HG03097 (cell line): ENCODE data around the gene DOK6.
"Not testable (repeated sequence)": the region's sequence is repeated elsewhere in the genome, so short reads cannot be mapped to it uniquely, and the experiment has no call there.

Experiments used
- ATAC-seq: cut with Tn5 transposase; IDR thresholded peaks from one replicate; pipeline ENCODE4 v1.9.1; 2021; ENCODE audit not compliant: unreplicated experiment, low FRiP score

The DOK6 gene

GRCh38 chr18:69400253-69400975, at the start of gene DOK6:
DOK6 (plus strand) TSS chr18:69400888.
- ATAC-seq, result no peak

DNA sequence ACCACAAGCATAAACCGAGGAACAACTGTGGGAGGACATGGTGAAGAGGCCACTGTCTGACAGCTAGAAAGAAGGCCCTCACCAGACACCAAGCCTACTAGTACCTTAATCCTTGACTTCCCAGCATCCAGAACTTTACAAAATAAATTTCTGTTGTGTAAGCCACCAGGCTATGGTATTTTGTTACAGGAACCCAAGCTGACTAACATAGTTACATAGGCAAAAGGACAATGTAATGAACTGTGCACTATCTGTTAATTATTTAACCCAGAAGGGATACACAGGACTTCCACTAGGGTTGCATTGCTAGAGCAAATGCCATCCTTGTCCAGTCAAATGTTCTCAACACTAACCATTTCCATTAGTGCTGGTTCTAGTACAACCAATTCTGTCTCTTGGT, 47.7 kb upstream of the DOK6 start:
- ATAC-seq, result no peak

GRCh38 chr18:69357590-69357989, 43.1 kb upstream of the DOK6 start:
- ATAC-seq, result no peak

GRCh38 chr18:69358212-69358895, 42.3 kb upstream of the DOK6 start:
- no peak for ATAC-seq

DNA sequence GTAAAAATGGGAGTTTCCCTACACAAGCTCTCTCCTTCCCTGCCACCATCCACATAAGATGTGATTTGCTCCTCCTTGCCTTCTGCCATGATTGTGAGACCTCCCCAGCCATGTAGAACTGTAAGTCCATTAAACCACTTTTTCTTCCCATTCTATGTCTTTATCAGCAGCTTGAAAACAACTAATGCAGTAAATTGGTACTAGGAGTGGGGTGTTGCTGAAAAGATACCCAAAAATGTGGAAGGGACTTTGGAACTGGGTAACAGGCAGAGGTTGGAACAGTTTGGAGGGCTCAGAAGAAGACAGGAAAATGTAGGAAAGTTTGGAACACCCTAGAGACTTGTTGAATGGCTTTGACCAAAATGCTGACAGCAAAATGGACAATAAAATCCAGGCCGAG, 40.9 kb upstream of the DOK6 start:
- ATAC-seq, result not testable (repeated sequence)

- no peak for ATAC-seq
Measured at GRCh38 chr18:69364930-69365329, 35.8 kb upstream of the DOK6 start.

- ATAC-seq, result no peak
Measured at GRCh38 chr18:69365658-69366057, 35.0 kb upstream of the DOK6 start.

DNA sequence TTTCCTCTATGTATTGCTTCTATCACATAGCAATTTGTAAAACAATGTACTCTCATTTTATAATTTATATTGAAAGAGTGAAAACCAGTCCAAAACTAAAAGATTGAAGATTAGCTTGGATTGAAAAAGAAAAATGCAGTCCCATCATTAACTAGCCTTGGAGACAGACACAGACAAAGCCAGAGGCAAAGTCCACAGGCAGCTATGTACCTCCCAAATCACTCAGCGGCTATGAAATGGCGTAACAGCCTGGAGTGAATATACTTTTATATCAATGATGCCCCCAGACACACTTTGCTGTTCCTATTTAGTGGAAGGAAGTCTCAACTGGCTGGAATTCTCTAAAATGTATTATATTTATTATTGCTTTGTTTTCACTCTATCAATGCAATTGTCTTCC, 33.6 kb upstream of the DOK6 start:
- no peak for ATAC-seq

- no peak for ATAC-seq
Measured at GRCh38 chr18:69371729-69372128, 29.0 kb upstream of the DOK6 start.

DNA sequence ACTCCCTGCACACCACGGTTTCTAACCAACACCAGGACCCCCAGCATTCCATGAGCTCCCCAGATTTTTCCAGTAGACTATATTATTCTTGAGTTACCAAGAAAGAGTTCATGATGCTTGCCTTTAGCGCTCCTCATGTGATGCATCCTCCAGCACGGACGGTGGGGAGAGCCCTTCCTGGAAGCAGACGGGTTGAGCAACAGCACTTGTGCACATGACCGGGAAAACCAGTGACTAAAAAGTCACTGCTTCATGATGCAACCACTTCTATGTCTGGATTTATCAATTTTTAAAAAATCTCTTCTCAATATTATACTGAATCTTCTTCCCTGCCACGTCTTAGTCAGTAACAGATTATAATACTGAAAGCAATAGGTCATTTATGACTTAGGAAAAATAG, 20.4 kb upstream of the DOK6 start:
- no peak for ATAC-seq

DNA sequence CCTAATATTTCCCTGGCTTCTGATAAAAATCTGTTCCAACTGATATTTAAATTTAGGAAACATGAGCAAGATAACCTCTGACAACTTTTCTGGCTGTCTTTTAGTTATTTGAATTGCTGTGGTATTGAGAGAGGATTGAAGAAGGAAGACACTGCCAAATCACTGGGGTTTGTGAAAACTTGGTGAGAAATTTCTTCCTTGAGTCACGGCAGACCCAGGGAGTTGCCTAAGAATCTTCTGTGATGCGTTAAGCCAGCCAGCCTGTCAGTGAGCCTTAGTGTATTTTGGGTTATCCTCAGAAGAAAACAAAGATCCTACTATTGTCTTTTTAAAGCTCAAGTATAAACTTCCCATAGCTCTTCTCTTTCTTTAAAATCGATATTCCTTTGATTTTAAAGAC, 17.5 kb upstream of the DOK6 start:
- no peak for ATAC-seq

DNA sequence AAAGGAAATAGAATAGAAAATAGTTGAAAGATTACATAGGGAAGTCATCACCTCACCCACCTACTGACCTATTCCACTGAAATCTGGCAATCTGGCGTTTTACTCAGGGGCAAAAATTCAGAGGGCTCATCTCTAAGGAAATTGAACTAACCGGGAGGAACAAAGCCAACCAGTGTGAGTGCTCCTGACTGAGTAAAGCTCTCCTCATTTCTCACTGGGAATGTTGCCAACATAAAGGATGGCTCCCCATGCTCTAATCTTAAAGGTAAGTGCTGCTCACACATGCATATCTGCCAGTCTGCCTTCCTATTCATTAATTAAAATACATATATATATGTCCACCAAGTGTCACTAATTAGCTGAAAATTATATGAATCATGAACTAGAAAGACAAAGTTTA, 13.5 kb upstream of the DOK6 start:
- ATAC-seq, result no peak

GRCh38 chr18:69388222-69388621, 12.5 kb upstream of the DOK6 start:
- ATAC-seq, result no peak

- ATAC-seq, result no peak
Measured at GRCh38 chr18:69397096-69397495, 3.6 kb upstream of the DOK6 start.

- ATAC-seq, result no peak
Measured at GRCh38 chr18:69399253-69399652, 1.4 kb upstream of the DOK6 start.

GRCh38 chr18:69400976-69401225, 213 bp downstream of the DOK6 start:
- no peak for ATAC-seq

DNA sequence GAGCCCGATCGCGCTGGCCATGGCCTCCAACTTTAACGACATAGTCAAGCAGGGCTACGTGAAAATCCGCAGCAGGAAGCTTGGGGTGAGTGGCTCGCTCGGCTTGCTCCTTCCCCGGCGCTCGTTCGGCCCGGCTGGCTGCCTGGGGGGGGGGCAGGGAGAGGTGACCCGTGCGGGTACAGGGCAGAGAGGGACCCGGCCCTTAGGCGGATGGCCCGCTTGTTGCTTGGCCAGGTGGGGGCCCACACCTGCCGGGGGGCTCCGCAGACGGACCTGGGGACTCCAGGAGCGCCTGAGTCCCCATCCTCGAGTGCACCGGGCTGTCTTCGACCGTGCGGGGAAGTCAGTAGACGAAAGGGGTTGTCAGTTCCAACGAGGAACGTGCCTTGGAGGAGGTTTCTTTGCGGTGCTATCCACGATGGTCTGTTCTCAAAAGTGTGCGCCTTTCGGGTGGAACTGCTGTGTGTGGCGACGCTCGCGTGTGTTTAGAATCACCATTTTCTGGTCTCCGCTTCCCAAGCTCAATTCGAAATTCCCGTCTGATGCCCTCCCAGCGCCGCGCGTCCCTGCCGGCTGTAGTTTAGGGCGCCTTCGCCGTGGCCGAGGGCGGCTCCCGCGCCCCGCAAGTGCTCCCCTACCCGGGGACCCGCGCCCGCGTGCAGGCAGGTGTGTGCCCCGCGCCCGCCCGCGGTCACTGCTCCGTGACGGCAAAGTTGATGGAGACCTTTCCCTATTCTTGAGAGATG, 711 bp downstream of the DOK6 start:
- ATAC-seq, result no peak

- no peak for ATAC-seq
Measured at GRCh38 chr18:69401972-69402532, 1.4 kb downstream of the DOK6 start.

DNA sequence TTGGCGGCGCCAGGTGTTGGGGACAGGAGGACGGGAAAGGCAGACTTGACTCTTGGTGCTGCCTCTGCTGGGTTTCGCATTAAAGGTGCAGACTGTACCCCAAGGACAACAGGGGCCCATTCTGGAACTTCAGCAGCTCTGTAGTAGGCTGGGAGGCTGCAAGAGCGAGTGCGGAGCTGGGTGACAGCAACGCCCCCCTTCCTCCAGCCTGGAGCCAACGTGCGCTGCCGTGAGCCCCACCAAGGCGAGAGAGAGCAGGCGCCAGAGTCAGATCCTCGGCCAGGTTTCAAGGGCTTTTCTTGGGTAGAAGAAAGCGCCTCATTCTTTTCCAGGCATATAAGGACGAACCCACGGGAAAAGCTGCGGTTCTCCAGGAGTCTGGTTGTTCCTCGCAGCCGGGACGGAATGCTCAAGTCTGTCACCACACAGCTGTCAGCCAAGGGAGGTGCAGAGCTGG, 1.9 kb downstream of the DOK6 start:
- ATAC-seq, result no peak

- no peak for ATAC-seq
Measured at GRCh38 chr18:69408522-69408921, 7.8 kb downstream of the DOK6 start.

GRCh38 chr18:69411199-69411598, 10.5 kb downstream of the DOK6 start:
- no peak for ATAC-seq

DNA sequence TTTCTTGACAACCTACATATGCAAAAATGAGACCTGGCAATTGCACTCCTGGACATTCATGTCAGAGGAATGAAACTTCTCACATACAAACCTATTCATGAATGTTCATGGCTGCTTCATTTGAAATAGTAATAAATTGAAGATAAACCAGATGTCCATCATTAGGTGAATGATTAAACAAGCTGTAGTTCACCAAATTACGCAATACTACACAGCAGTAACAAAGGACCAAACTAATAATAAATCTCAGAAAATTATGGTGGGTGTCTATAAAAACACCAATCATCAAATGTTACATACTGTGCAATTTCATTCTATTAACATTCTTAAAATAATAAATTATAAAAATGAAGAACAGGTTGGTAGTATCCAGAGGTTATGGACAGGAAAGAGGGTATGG, 13.5 kb downstream of the DOK6 start:
- ATAC-seq, result no peak
